Measurements from ENCODE around the gene CNTRL.
"Not testable (repeated sequence)": the region's sequence is repeated elsewhere in the genome, so short reads cannot be mapped to it uniquely, and the experiment has no call there.

The CNTRL gene

GRCh38 chr9:121074370-121075250, at the start of gene CNTRL:
TSS of gene CNTRL (plus strand) at chr9:121074955. CDS start at chr9:121088327, 13,372 bp downstream.
- peak; percentile 73 to 98 (median 86) for DNase-seq
- intact Hi-C loops (cut with DNase I) = loop anchor here (10.0 kb wide), 3 partner anchors 50 to 200 kb away; partner anchors contain the start of genes PHF19 and RAB14

GRCh38 chr9:121026260-121026691, 48.5 kb upstream of the CNTRL start:
- intact Hi-C loops (cut with DNase I) = no loop called here
- DNase-seq = no peak

GRCh38 chr9:121026768-121027167, 48.0 kb upstream of the CNTRL start:
- intact Hi-C loops (cut with DNase I) = no loop called here
- no peak for DNase-seq

GRCh38 chr9:121028285-121028684, 46.5 kb upstream of the CNTRL start:
- intact Hi-C loops (cut with DNase I); DNase-seq: not testable (repeated sequence)

- intact Hi-C loops (cut with DNase I) = no loop called here
- no peak for DNase-seq
These were observed 45.3 kb upstream of the CNTRL start for GRCh38 chr9:121029469-121029868.

GRCh38 chr9:121034529-121034928, 40.2 kb upstream of the CNTRL start:
- intact Hi-C loops (cut with DNase I) = no loop called here
- no peak for DNase-seq

- intact Hi-C loops (cut with DNase I); DNase-seq: not testable (repeated sequence)
These were observed 39.0 kb upstream of the CNTRL start for GRCh38 chr9:121035717-121036116.

- no peak for DNase-seq
- intact Hi-C loops (cut with DNase I) = no loop called here
These were observed 36.4 kb upstream of the CNTRL start for GRCh38 chr9:121038362-121038761.

GRCh38 chr9:121038804-121039203, 36.0 kb upstream of the CNTRL start:
- intact Hi-C loops (cut with DNase I) = no loop called here
- no peak for DNase-seq

GRCh38 chr9:121048175-121048574, 26.6 kb upstream of the CNTRL start:
- DNase-seq = no peak
- intact Hi-C loops (cut with DNase I) = no loop called here

- no peak for DNase-seq
- intact Hi-C loops (cut with DNase I) = no loop called here
These were observed 26.1 kb upstream of the CNTRL start for GRCh38 chr9:121048618-121049017.

- intact Hi-C loops (cut with DNase I) = no loop called here
- no peak for DNase-seq
These were observed 24.4 kb upstream of the CNTRL start, which contains the start of gene C5 for GRCh38 chr9:121050128-121050988. TSS of gene C5 (minus strand) at chr9:121050275. CDS start at chr9:121050246, 29 bp downstream.

GRCh38 chr9:121053544-121053943, 21.2 kb upstream of the CNTRL start:
- intact Hi-C loops (cut with DNase I) = no loop called here
- DNase-seq = no peak

GRCh38 chr9:121055642-121056143, 19.1 kb upstream of the CNTRL start:
- DNase-seq = no peak
- intact Hi-C loops (cut with DNase I) = loop anchor here (5.0 kb wide), 1 partner anchor 298 kb away; no protein-coding TSS in a partner anchor

GRCh38 chr9:121057821-121058220, 16.9 kb upstream of the CNTRL start:
- intact Hi-C loops (cut with DNase I) = loop anchor here (5.0 kb wide), 1 partner anchor 301 kb away; no protein-coding TSS in a partner anchor
- DNase-seq = no peak

GRCh38 chr9:121059513-121059912, 15.2 kb upstream of the CNTRL start:
- no peak for DNase-seq
- intact Hi-C loops (cut with DNase I) = loop anchor here (5.0 kb wide), 1 partner anchor 302 kb away; no protein-coding TSS in a partner anchor

- intact Hi-C loops (cut with DNase I) = loop anchor here (5.0 kb wide), 2 partner anchors 73 to 303 kb away; no protein-coding TSS in a partner anchor
- peak in 1 of 10 donors; percentile 20 for DNase-seq
These were observed 14.6 kb upstream of the CNTRL start for GRCh38 chr9:121059998-121060636.

- DNase-seq = no peak
- intact Hi-C loops (cut with DNase I) = no loop called here
These were observed 7.9 kb upstream of the CNTRL start for GRCh38 chr9:121066850-121067249.

GRCh38 chr9:121067640-121068039, 7.1 kb upstream of the CNTRL start:
- intact Hi-C loops (cut with DNase I) = no loop called here
- no peak for DNase-seq

- intact Hi-C loops (cut with DNase I) = no loop called here
- DNase-seq = no peak
These were observed 5.4 kb upstream of the CNTRL start for GRCh38 chr9:121069396-121069795.

Data from posterior cingulate gyrus (tissue), 11 donors.